C4-2B (cell line): Measurements from ENCODE around the gene USP17L12.
"Not testable (repeated sequence)": the region's sequence is repeated elsewhere in the genome, so short reads cannot be mapped to it uniquely, and the experiment has no call there.

Source experiments
- CTCF ChIP-seq: fragments of 450-650 bp; conservative IDR thresholded peaks from 2 replicates; pipeline ENCODE4 v1.5.1; 2017; ENCODE audit warnings: mild to moderate bottlenecking
- ZFX ChIP-seq: fragments of 450-650 bp; IDR thresholded peaks from 2 replicates; pipeline ENCODE4 v1.6.1; 2017

GRCh38 chr4:9238461-9238860 lies 18.5 kb downstream of the USP17L12 start:
- not testable (repeated sequence) for TF ChIP-seq CTCF, ZFX
